LoVo (cell line): ENCODE measurements around the gene FNDC1.

ENCODE experiments used
- DNase-seq: peaks from one replicate; pipeline ENCODE4 v3.0.0-alpha.2; 2016; ENCODE audit warnings: low spot score

Gene FNDC1

GRCh38 chr6:159161839-159162238 is 7.4 kb upstream of the FNDC1 start:
- no peak for DNase-seq

- DNase-seq, result no peak
Measured at GRCh38 chr6:159163901-159164370, 5.3 kb upstream of the FNDC1 start.

GRCh38 chr6:159168536-159169192 is 536 bp upstream of the FNDC1 start:
- DNase-seq, result no peak

GRCh38 chr6:159169557-159170332 is 545 bp downstream of the FNDC1 start:
- DNase-seq, result no peak

GRCh38 chr6:159170333-159170672 is 1.1 kb downstream of the FNDC1 start:
- DNase-seq, result no peak

GRCh38 chr6:159170999-159171712 is 2.0 kb downstream of the FNDC1 start:
- no peak for DNase-seq

GRCh38 chr6:159172091-159172491 is 2.9 kb downstream of the FNDC1 start:
- no peak for DNase-seq

- DNase-seq, result peak; percentile 57
Measured at GRCh38 chr6:159174263-159174969, 5.2 kb downstream of the FNDC1 start.

- DNase-seq, result no peak
Measured at GRCh38 chr6:159176913-159177312, 7.7 kb downstream of the FNDC1 start.

- DNase-seq, result no peak
Measured at GRCh38 chr6:159178847-159179246, 9.6 kb downstream of the FNDC1 start.

GRCh38 chr6:159180001-159180400 is 10.8 kb downstream of the FNDC1 start:
- no peak for DNase-seq

GRCh38 chr6:159181914-159182313 is 12.7 kb downstream of the FNDC1 start:
- DNase-seq, result no peak

- no peak for DNase-seq
Measured at GRCh38 chr6:159184559-159184958, 15.4 kb downstream of the FNDC1 start.

GRCh38 chr6:159190460-159190859 is 21.3 kb downstream of the FNDC1 start:
- DNase-seq, result no peak

GRCh38 chr6:159193923-159194322 is 24.7 kb downstream of the FNDC1 start:
- no peak for DNase-seq

GRCh38 chr6:159194421-159194820 is 25.2 kb downstream of the FNDC1 start:
- no peak for DNase-seq

- no peak for DNase-seq
Measured at GRCh38 chr6:159196430-159196975, 27.3 kb downstream of the FNDC1 start.

- DNase-seq, result no peak
Measured at GRCh38 chr6:159197251-159197650, 28.1 kb downstream of the FNDC1 start.

- DNase-seq, result no peak
Measured at GRCh38 chr6:159201336-159201735, 32.1 kb downstream of the FNDC1 start.

- DNase-seq, result no peak
Measured at GRCh38 chr6:159203304-159204005, 34.3 kb downstream of the FNDC1 start.

GRCh38 chr6:159204605-159205004 is 35.4 kb downstream of the FNDC1 start:
- DNase-seq, result no peak
